ENCODE measurements around the gene ANKS1A.
"Not testable (repeated sequence)": the region's sequence is repeated elsewhere in the genome, so short reads cannot be mapped to it uniquely, and the experiment has no call there.

ANKS1A gene

DNA sequence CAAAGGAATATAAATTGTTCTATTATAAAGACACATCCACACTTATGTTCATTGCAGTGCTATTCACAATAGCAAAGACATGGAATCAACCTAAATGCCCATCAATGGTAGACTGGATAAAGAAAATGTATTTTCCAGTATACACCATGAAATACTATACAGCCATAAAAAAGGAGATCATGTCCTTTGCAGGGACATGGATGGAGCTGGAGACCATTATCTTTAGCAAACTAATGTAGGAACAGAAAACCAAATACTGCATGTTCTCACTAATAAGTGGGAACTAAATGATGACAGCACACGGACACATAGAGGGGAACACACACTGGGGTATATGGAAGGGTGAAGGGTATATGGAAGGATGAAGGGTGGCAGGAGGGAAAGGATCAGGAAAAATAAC lies 5.0 kb upstream of the ANKS1A start:
- not testable (repeated sequence) for DNase-seq (ENCODE audit: low read depth in 3 of 3, low spot score in 1 of 3)

DNA sequence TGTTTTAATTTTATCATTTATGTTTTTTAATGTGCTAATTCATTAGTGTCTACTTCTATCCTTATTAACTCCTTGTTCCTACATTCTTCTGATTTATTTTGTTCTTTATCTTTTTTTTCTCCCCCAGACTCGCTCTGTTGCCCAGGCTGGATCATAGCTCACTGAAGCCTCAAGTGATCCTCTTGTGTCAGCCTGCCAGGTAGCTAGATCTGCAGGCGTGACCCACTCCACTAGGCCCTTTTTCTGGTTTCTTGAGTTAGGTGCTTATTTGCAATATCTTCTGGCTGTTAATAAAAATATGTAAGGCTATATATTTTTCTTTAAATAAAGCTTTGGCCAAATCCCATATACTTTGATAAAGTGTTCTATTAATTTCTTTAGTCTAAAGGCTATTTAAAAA lies 4.1 kb upstream of the ANKS1A start:
- DNase-seq (ENCODE audit: low read depth in 3 of 3, low spot score in 1 of 3) = no peak

DNA sequence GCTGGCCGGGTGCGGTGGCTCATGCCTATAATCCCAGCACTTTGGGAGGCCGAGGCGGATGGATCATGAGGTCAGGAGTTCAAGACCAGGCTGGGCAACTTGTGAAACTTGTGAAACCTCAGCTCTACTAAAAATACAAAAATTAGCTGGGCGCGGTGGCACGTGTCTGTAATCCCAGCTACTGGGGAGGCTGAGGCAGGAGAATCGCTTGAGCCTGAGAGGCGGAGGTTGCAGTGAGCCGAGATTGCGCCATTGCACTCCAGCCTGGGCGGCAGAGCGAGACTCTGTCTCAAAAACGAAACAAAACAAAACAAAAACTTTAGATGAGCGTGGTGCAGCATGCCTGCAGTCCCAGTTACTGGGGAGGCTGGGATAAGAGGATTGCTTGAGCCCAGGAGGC lies 3.2 kb upstream of the ANKS1A start:
- not testable (repeated sequence) for DNase-seq (ENCODE audit: low read depth in 3 of 3, low spot score in 1 of 3)

DNA sequence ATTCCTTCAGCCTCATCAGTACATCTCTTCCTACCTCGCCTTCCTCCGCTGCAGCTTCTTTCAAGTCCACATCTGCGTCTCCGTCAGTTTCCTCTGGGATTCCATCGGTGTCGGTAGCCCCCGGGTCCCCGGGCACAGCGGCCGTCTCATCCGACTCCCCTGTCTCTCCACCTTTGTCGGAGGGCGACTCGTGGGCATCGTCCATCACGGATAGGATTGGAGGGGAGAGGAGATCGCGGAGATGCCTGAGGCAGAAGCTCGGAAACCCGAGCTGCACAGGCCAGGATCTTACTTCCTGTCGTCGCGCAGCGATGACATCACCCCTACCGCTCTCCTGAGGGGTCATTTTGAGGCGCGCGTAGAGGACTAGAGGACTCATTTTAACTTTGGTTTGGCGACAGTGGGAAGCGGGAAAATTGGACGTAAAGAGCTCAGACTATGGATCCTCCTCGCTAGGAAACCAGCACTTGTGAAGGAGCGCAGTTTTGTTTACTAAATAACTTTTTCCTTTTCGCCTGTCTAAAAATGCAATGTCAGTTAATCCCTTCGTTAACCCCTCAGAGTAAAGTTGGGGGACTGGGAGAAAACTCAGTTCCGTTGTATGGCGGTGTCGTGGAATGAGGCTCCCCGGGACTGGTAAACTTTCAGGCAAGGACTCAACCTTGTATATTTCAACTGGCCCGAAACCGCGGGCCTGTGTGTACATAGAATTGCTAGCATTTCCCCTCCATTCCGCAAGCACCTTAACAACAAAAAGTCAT lies 1.1 kb upstream of the ANKS1A start, which contains the start of gene TAF11:
TAF11 (minus strand) TSS at position 290 of the 761 bp plus-strand sequence; CDS start at position 205, 85 bp downstream.
- DNase-seq (ENCODE audit: low read depth in 3 of 3, low spot score in 1 of 3) = peak; percentile 67 to 80 (median 75)

DNA sequence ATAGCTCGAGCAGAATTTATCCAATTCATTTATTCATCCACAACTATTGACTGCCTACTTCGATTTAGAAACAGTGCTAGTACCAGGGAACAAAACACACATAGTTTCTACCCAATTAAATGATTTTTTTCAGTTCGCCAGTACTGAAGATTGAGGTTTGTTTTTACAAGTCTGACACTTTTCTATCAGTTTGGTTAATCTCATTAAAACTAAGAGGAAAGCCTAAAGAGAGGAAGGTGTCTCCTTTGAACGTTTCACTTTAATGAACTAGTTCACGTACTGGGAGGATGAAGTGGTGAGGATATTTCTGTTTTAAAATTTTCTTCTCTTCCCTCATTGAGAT lies 570 bp upstream of the ANKS1A start:
- no peak for DNase-seq (ENCODE audit: low read depth in 3 of 3, low spot score in 1 of 3)

DNA sequence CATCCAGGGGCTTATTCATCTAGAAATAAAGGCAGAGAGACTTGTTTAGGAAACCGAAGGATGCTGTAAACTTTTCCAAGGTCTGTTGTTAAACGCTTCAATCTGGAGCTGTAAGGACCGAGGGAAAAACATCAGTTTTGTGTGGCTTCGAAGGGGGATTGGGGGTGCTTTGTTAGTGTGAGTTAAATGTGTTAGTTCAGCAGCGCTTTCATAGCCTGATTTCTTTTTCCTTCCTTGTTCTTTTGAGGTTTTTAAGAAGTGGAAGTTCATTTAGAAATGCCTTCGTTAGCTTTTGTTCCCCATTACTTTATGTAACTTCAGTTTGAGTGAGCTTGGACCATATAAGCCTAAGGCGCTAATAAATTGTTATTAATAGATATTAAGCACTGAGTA lies 1.5 kb downstream of the ANKS1A start:
- DNase-seq (ENCODE audit: low read depth in 3 of 3, low spot score in 1 of 3) = no peak

DNA sequence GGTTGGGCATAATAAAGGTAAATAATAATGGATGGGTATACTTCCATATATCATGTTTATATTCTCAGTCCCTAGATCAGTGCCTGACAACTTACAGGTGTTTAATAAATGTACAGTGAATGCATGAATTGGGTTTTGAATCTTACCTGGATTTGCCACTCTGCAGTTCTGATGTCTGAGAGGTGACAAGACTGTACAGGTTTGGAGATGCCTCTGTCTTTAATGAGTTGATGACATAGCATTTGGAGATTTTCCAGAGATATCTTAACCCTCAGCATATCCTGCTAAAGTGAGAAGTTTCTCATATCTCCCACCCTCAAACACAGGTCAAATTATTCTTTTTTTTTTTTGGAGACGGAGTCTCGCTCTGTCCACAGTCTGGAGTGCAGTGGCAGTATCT lies 2.2 kb downstream of the ANKS1A start:
- no peak for DNase-seq (ENCODE audit: low read depth in 3 of 3, low spot score in 1 of 3)

DNA sequence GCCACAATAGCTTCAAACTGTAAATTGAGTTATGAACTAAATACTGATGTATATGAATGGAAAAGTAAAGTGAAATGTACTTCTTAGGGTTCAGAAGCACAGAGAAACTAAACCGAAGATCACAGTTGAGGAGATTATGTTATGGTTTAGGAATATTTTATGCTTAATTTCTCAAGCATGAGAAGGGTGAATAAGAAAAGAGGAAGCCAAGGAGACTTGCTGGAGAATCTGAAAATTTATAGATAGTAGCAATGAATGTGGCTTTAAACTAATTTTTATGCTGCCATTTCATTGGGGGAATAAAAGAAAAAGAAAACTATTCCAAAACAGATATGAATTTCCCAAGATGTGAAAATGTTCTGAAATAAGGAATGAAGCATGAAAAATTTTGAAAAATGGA lies 5.6 kb downstream of the ANKS1A start:
- DNase-seq (ENCODE audit: low read depth in 3 of 3, low spot score in 1 of 3) = no peak

DNA sequence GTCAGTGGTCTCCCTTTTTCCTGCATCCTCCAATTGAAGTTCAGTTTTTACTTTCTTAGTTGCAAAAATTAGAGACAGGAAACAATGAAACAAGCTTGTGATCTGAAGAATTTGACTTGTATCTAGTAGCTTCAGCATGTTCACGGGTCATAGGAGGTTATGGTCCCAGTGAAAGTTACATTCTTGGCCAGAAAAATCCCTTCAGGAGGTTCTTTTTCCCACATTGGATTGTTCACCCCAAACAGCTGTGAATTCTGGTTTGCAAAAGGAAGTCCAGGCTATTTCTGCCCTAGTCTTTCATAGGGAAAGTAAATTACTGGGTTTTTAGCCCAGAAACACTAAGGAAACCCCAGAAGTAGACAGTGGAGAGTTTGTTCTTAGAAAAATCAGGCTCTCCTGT lies 8.1 kb downstream of the ANKS1A start:
- no peak for DNase-seq (ENCODE audit: low read depth in 3 of 3, low spot score in 1 of 3)

DNA sequence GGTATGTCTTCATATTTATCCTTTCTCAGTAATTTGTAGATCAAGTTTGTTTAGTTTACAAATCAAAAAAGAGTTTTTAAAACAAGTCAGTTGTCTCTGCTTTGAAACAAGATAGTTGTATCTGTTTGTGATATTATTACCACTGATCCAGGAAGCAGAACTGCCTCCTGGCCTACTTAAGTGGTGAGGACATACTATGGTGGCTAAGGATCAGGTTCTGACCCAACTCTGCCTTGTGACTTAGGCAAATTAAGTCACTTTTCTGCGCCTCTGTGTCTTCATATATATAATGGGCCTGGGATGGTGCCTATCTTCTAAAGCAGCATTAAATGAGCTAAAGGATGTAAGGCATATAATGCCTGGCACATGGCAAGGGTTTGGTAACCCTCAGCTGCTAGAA lies 8.7 kb downstream of the ANKS1A start:
- DNase-seq (ENCODE audit: low read depth in 3 of 3, low spot score in 1 of 3) = no peak

DNA sequence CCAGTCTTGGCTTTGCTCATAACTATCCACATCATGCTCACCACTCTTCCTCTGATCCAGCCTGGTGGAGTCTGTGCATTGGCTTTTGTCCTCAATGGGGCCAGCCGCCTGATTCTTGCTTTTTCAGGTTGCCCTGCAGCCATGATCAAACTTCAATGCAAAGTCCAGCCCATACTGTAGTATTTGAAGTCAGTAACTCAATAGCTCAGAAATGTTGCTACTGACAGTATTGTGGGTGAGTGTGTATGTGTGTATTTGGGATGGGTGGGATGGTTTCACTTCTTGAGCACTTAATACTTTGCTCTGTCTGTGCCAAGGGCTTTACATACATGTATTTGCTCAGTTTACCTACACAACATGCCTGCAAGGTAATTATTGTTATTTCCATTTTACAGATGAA lies 10.7 kb downstream of the ANKS1A start:
- not testable (repeated sequence) for DNase-seq (ENCODE audit: low read depth in 3 of 3, low spot score in 1 of 3)

DNA sequence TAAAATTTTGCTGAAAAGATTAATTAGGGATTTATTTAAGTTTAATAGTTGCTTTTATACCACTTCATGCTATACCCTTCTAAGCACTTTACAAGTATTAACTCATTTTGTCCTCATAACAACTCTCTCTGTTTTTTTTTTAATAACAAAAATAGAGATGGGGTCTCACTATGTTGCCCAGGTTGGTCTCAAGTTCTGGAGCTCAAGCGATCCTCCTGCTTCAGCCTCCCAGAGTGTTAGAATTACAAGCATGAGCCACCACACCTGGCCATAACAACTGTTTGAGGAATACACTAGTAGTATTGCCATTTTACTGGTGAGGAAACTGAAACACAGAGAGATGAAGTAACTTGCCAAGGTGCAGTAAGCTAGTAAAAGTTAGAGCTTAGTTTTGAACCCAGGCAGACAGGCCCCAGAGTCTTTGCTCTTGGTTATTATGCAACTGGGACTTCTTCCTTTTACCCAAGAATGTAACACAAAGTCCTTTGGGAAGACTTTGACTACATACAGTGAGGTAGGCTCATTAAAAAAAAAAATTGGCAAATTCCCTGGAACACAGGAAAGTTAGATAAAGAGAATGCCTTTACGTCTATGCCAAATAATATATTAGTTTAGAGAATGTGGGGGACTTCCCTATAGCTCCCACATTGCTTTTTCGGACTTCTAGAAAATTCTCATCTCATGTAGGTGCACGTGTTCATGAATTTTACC lies 11.4 kb downstream of the ANKS1A start:
- no peak for DNase-seq (ENCODE audit: low read depth in 3 of 3, low spot score in 1 of 3)

DNA sequence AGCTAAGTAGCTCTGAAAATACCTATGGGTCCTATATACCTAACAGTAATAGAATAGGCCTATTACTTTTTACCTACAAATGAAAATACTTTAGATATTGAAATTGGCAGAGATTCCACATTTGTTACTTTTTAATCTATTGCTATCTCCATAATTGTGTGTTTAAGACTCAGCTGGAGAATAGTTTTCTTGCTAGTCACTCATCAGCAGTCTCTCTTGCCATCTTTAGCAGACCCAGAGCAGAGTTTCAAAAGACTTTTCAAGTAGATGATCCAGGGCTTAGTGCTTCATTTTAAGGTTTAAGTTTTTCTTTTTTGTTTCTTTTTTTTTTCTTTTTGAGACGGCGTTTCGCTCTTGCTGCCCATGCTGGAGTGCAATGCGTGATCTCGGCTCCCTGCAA lies 12.9 kb downstream of the ANKS1A start:
- DNase-seq (ENCODE audit: low read depth in 3 of 3, low spot score in 1 of 3) = no peak

DNA sequence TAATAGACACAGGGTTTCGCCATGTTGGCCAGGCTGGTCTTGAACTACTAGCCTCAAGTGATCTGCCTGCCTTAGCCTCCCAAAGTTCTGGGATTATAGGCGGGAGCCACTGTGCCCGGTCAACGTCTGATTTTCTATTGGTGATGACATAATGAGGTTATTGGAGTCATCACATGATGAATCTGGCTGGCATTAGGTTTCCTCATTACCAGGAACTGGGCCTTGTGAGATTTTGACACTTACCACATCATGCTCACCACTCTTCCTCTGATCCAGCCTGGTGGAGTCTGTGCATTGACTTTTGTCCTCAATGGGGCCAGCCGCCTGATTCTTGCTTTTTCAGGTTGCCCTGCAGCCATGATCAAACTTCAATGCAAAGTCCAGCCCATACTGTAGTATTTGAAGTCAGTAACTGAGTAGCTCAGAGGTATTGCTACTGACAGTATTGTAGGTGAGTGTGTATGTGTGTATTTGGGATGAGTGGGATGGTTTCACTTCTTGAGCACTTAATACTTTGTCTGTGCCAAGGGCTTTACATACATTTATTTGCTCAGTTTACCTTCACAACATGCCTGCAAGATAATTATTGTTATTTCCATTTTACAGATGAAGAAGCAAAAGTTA lies 16.0 kb downstream of the ANKS1A start:
- DNase-seq (ENCODE audit: low read depth in 3 of 3, low spot score in 1 of 3) = no peak

DNA sequence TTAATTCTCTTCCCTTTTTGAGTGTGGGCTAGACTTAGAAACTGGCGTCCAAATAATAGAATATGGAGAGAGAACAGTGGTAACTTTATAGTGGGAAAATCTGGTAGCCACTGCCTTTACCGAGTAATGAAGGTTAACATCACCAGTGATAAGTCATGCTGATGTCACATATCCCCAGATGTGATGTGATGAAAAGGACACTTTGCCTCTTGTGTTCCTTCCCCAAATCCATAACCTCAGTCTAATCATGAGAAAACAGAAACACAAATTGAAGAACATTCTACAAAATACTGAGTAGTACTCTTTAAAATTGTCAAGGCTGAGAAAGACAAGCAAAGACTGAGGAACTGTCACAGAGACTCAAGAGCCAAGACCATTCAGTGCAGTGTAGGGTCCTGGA lies 17.8 kb downstream of the ANKS1A start:
- DNase-seq (ENCODE audit: low read depth in 3 of 3, low spot score in 1 of 3) = no peak

DNA sequence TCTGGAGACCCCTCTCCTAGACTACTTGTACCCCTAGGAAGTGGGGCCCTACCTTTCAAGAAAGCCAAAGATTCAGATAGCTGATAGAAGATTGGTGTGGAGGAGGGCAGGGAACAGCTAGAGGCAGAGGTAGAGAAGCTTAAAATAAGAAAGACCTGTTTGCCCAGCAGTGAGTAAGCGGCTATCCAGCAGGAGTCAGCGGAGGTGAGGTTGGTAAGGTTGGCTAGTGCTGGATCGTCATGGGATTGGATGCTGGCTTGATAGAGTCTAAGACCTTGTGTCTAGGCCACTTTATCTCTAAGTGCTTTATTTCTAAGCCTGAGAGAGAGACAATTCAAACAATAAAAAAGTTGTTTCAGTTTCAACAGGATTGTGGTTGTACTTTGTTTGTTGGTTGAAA lies 19.1 kb downstream of the ANKS1A start:
- DNase-seq (ENCODE audit: low read depth in 3 of 3, low spot score in 1 of 3) = no peak

DNA sequence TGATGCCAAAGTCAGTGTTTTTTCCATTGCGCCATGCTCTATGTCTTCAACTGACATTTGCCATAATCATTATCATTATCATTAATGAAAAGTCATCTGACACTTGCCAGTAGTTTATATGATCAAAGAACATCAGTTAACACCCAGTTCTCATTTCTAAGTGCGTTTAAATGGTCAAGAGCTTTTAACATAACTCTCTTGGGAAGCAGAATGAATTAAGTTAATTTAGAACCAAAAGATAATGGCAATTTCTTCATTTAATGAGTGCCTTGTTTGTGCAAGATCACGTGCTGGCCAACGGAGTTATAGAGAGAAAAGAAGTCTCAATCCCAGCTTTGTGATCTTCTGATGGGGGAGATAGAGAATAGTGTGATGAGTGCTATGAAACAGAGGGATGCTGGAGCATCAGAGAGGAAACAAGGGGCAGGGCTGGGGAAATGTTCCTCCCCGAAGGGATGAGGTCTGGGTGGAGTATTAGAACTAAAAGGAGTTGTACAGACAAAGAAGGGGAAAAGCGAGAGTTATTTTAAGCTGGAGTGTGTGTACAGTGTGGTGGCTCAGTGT lies 20.3 kb downstream of the ANKS1A start:
- DNase-seq (ENCODE audit: low read depth in 3 of 3, low spot score in 1 of 3) = no peak

DNA sequence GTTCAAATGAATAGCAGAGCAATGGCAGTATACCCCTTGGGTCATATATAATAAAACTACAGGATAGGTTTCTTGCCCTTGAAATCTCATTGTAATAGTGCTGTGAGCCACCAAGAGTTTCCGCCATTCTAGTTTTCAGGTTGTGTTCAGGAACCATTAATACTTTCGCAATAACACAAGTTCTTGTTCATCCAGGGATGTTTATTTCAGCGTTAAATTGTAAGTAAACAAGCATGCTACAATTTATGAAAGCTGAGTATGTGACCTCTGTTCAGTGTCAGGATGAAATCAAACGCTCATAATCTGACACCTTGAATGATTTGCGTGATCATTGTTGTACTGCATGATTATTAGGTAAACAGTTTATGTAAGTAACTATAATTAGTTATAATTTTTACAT lies 22.8 kb downstream of the ANKS1A start:
- DNase-seq (ENCODE audit: low read depth in 3 of 3, low spot score in 1 of 3) = no peak

DNA sequence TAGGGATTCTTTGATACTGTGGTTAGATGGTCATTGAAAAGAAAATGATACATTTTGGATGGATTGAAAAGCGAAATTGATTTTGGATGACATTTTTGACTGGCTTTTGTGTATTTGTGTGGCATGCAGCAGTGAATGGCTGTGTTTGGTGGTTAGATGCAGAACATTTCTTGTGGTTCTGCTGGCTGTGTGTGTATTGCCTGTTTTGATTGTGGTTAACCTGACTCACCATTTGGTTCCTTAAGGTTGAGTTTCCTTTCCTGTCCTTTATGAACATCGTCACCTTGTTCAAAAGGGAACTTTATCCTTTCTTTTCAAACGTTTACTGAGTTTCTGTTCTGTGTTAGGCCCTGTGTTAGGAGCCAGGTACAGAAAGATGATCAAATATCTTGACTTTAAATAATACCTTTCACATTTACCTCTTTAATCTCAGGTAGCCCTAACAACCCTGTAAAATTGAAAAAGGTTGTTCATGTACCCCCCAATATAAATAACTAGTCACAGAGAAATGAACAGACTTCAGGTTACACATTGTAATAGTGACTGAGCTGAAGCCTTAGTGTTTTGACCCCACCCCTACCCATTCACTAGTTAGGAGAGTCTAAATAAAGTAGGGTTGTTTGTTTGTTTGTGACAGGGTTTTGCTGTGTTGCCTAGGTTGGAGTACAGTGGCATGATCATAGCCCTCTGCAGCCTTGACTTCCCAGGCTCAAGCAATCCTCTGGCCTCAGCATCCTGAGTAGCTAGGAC lies 23.8 kb downstream of the ANKS1A start:
- no peak for DNase-seq (ENCODE audit: low read depth in 3 of 3, low spot score in 1 of 3)

DNA sequence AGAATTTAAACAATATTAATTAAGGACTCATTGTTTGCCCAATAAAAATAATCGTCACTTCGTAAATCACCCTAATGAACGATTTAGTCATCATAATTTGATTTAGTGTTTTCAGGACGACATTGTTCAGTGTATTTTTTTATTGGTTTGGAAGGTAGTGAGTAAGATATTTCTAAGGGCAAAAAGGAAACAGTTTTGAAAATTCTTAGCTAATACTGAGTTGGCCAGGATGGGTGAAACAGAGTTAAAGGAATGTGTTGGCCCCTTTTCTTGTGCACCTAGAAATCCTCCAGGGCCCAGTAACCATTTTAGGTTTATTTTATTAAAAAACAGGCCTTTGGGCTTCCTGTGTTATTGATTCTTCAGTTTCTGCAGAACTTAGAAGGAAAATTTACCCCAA lies 25.3 kb downstream of the ANKS1A start:
- no peak for DNase-seq (ENCODE audit: low read depth in 3 of 3, low spot score in 1 of 3)

DNA sequence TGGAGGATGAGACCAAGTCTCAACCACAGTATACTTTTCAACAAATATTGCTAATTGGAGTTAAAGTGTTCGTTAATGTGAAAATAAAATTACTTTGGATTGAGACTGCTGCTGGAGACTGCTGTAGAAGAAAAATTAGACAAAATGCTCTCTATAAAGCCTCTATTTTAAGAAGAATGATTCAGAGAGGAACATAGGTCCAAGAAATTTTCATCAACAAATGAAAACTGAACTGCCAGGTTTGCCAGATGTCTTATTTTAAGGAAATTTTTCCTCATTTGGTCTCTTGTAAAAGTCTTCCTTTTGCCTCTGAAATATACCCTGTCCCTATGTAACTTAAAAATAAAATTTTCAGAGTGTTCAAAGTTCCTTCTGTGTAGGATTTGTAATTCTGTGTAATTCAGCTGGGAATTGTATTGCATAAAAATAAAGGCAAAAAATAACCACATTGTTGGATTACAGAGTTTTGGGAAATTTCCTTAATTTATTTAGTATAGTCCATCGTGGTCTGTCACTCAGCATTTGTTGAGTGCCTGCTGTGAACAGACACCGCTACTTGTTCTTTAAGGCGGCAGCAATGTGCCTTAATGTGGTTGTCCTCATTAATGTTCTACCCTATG lies 27.4 kb downstream of the ANKS1A start:
- no peak for DNase-seq (ENCODE audit: low read depth in 3 of 3, low spot score in 1 of 3)

Measured in stimulated activated CD4-positive, alpha-beta T cell treated with anti-CD3 and anti-CD28 coated beads, TNF-alpha, amount 100 ng/mL, for 1 hour (primary cell).